ENCODE results near the gene QKI.
"Not testable (repeated sequence)": the region's sequence is repeated elsewhere in the genome, so short reads cannot be mapped to it uniquely, and the experiment has no call there.

The QKI gene

DNA sequence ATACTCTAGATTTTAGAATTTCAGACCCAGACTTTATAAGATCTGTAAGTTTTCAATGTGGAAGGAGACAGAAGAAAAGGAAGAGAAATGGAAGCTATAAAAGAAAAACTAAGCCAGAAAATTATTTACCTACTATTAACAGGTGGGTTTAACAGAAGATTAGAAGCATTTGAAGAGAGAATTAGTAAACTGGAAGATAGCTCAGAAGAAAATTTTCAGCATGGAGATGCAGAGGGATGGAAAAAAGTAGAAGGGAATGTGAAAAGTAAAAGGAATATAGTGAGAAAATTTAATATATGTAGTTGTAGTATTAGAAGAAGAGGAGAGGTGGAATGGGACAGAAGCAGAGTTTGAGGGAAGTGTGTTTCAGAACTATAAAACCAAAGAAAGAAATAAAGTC lies 56.1 kb downstream of the QKI start:
- Histone ChIP-seq H3K4me1 (ENCODE audit: control insufficient read depth in 1 of 2, insufficient read depth in 2 of 2, low read length in 2 of 2) (no peaks in the 10 kb centered on the region), H3K9me3 (ENCODE audit: control insufficient read depth in 1 of 2, low read length in 2 of 2) (peaks cover 0 to 2% of the 10 kb centered on the region in 2 donors), H3K4me3 (ENCODE audit: low read depth in 1 of 2, low read length in 2 of 2) (no peak overlapping the region), H3K27me3 (ENCODE audit: control insufficient read depth in 1 of 2, insufficient read depth in 2 of 2, low read length in 2 of 2) (no peaks in the 10 kb centered on the region), H3K36me3 (ENCODE audit: control insufficient read depth in 1 of 2, insufficient read depth in 2 of 2, low read length in 2 of 2) (no peaks in the 10 kb centered on the region), H3K27ac (ENCODE audit: low read depth, low read length) (no peak overlapping the region), H3K9ac (ENCODE audit: low read depth in 1 of 2, low read length in 2 of 2) (no peak overlapping the region)

DNA sequence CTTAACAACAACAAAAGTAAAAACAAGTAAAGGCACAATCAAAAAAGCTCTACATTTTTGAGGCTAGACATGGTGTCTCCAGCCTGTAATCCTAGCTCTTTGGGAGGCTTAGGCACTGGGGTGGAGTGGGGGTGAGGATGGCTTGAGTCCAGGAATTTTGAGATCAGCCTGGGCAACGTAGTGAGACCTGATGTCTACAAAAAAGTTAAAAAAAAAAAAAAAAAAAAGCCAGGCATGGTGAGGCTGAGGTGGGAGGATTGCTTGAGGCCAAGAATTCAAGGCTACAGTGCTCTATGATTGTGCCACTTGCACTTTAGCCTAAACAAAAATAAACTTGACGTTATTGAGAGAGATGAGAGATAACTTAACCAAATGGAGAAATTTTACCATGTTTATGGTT lies 60.1 kb downstream of the QKI start:
- Histone ChIP-seq H3K4me1 (ENCODE audit: control insufficient read depth in 1 of 2, insufficient read depth in 2 of 2, low read length in 2 of 2) (no peaks in the 10 kb centered on the region), H3K36me3 (ENCODE audit: control insufficient read depth in 1 of 2, insufficient read depth in 2 of 2, low read length in 2 of 2) (no peaks in the 10 kb centered on the region), H3K27ac (ENCODE audit: low read depth, low read length) (no peak overlapping the region), H3K9me3 (ENCODE audit: control insufficient read depth in 1 of 2, low read length in 2 of 2) (peaks cover 0 to 2% of the 10 kb centered on the region in 2 donors), H3K4me3 (ENCODE audit: low read depth in 1 of 2, low read length in 2 of 2) (no peak overlapping the region), H3K27me3 (ENCODE audit: control insufficient read depth in 1 of 2, insufficient read depth in 2 of 2, low read length in 2 of 2) (no peaks in the 10 kb centered on the region), H3K9ac (ENCODE audit: low read depth in 1 of 2, low read length in 2 of 2) (no peak overlapping the region)

GRCh38 chr6:163476946-163477345 lies 62.4 kb downstream of the QKI start:
- H3K4me3 ChIP-seq (ENCODE audit: low read depth in 1 of 2, low read length in 2 of 2); H3K36me3 ChIP-seq (ENCODE audit: control insufficient read depth in 1 of 2, insufficient read depth in 2 of 2, low read length in 2 of 2); H3K9ac ChIP-seq (ENCODE audit: low read depth in 1 of 2, low read length in 2 of 2); H3K27me3 ChIP-seq (ENCODE audit: control insufficient read depth in 1 of 2, insufficient read depth in 2 of 2, low read length in 2 of 2); H3K27ac ChIP-seq (ENCODE audit: low read depth, low read length); H3K4me1 ChIP-seq (ENCODE audit: control insufficient read depth in 1 of 2, insufficient read depth in 2 of 2, low read length in 2 of 2); H3K9me3 ChIP-seq (ENCODE audit: control insufficient read depth in 1 of 2, low read length in 2 of 2): not testable (repeated sequence)

GRCh38 chr6:163483107-163483506 lies 68.6 kb downstream of the QKI start:
- Histone ChIP-seq H3K27ac (ENCODE audit: low read depth, low read length) (no peak overlapping the region), H3K9ac (ENCODE audit: low read depth in 1 of 2, low read length in 2 of 2) (no peak overlapping the region), H3K9me3 (ENCODE audit: control insufficient read depth in 1 of 2, low read length in 2 of 2) (no peaks in the 10 kb centered on the region), H3K4me1 (ENCODE audit: control insufficient read depth in 1 of 2, insufficient read depth in 2 of 2, low read length in 2 of 2) (no peaks in the 10 kb centered on the region), H3K4me3 (ENCODE audit: low read depth in 1 of 2, low read length in 2 of 2) (no peak overlapping the region), H3K27me3 (ENCODE audit: control insufficient read depth in 1 of 2, insufficient read depth in 2 of 2, low read length in 2 of 2) (no peaks in the 10 kb centered on the region), H3K36me3 (ENCODE audit: control insufficient read depth in 1 of 2, insufficient read depth in 2 of 2, low read length in 2 of 2) (no peaks in the 10 kb centered on the region)

DNA sequence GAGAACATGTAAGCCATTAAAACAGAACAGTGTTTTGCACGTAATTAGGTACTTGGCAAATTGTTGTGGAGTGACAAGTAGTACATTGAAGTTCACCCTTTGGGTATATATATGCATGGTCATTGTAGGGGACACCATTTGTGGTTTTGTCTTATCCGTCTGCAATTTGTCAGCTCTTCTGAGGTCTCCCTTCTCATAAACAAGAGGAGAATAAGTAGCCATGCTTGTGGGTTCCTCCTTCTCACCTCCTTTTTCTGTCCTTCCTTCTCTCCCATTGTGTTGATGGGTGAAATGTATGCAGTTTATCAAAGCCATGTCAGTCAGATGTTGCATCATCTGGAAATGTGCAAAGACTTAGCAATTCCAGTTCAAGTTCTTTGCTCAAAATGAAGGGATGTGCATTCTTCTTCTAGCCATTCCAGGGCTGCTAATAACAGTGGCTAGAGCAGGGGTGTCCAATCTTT lies 70.9 kb downstream of the QKI start:
- Histone ChIP-seq H3K27ac (ENCODE audit: low read depth, low read length) (no peak overlapping the region), H3K27me3 (ENCODE audit: control insufficient read depth in 1 of 2, insufficient read depth in 2 of 2, low read length in 2 of 2) (no peaks in the 10 kb centered on the region), H3K9ac (ENCODE audit: low read depth in 1 of 2, low read length in 2 of 2) (no peak overlapping the region), H3K9me3 (ENCODE audit: control insufficient read depth in 1 of 2, low read length in 2 of 2) (no peaks in the 10 kb centered on the region), H3K36me3 (ENCODE audit: control insufficient read depth in 1 of 2, insufficient read depth in 2 of 2, low read length in 2 of 2) (no peaks in the 10 kb centered on the region), H3K4me1 (ENCODE audit: control insufficient read depth in 1 of 2, insufficient read depth in 2 of 2, low read length in 2 of 2) (no peaks in the 10 kb centered on the region), H3K4me3 (ENCODE audit: low read depth in 1 of 2, low read length in 2 of 2) (no peak overlapping the region)

DNA sequence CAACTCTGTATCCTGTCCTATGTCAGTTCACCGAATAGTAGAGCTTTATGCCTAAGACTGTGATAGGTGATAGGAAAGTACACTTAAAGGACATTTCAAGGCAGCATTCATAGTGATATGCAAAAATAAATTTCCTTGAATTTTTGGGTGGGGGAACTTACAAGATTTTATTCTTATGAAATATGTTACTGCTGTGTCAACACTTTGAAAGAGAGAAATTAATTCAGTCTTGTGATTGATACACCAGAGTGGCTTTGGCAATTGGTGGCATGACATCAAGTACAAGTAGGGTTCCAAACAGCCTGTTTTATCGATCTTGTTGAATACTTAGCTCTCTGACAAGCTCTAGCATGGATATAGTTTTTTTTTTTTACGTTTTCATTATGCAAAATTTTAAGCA lies 72.3 kb downstream of the QKI start:
- Histone ChIP-seq H3K9ac (ENCODE audit: low read depth in 1 of 2, low read length in 2 of 2) (no peak overlapping the region), H3K4me3 (ENCODE audit: low read depth in 1 of 2, low read length in 2 of 2) (no peak overlapping the region), H3K9me3 (ENCODE audit: control insufficient read depth in 1 of 2, low read length in 2 of 2) (no peaks in the 10 kb centered on the region), H3K36me3 (ENCODE audit: control insufficient read depth in 1 of 2, insufficient read depth in 2 of 2, low read length in 2 of 2) (no peaks in the 10 kb centered on the region), H3K27me3 (ENCODE audit: control insufficient read depth in 1 of 2, insufficient read depth in 2 of 2, low read length in 2 of 2) (no peaks in the 10 kb centered on the region), H3K4me1 (ENCODE audit: control insufficient read depth in 1 of 2, insufficient read depth in 2 of 2, low read length in 2 of 2) (no peaks in the 10 kb centered on the region), H3K27ac (ENCODE audit: low read depth, low read length) (no peak overlapping the region)

- Histone ChIP-seq H3K27ac (ENCODE audit: low read depth, low read length) (no peak overlapping the region), H3K4me1 (ENCODE audit: control insufficient read depth in 1 of 2, insufficient read depth in 2 of 2, low read length in 2 of 2) (no peaks in the 10 kb centered on the region)
These were observed 73.1 kb downstream of the QKI start for GRCh38 chr6:163487606-163488005.

DNA sequence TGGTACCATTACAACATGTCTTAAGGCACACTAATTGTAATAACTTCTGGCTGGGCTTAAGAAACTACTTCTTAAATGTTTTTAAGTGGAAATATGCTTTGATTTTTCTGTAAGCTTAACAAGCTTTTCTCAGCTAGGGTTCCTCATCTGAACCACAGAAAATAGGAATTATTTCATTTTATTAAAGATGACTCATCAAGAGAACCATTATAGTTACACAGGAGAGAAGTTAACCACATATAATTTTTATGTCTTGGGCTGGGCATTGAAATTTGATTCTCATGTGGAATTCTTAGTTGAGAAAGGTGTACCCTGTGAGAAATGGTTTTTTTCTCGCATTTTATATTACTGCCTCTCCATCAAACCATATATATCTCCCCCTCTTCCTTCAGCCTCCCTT lies 75.1 kb downstream of the QKI start:
- no peaks in the 10 kb centered on the region for H3K4me1 ChIP-seq (ENCODE audit: control insufficient read depth in 1 of 2, insufficient read depth in 2 of 2, low read length in 2 of 2)
- H3K9me3 ChIP-seq (ENCODE audit: control insufficient read depth in 1 of 2, low read length in 2 of 2), result no peaks in the 10 kb centered on the region
- H3K4me3 ChIP-seq (ENCODE audit: low read depth in 1 of 2, low read length in 2 of 2), result no peak overlapping the region
- H3K27ac ChIP-seq (ENCODE audit: low read depth, low read length), result no peak overlapping the region
- H3K36me3 ChIP-seq (ENCODE audit: control insufficient read depth in 1 of 2, insufficient read depth in 2 of 2, low read length in 2 of 2), result no peaks in the 10 kb centered on the region
- no peaks in the 10 kb centered on the region for H3K27me3 ChIP-seq (ENCODE audit: control insufficient read depth in 1 of 2, insufficient read depth in 2 of 2, low read length in 2 of 2)
- no peak overlapping the region for H3K9ac ChIP-seq (ENCODE audit: low read depth in 1 of 2, low read length in 2 of 2)

More at GRCh38 chr6:163487606-163488005, 73.1 kb downstream of the QKI start:
- Histone ChIP-seq H3K36me3 (ENCODE audit: control insufficient read depth in 1 of 2, insufficient read depth in 2 of 2, low read length in 2 of 2) (no peaks in the 10 kb centered on the region), H3K4me3 (ENCODE audit: low read depth in 1 of 2, low read length in 2 of 2) (no peak overlapping the region), H3K9me3 (ENCODE audit: control insufficient read depth in 1 of 2, low read length in 2 of 2) (no peaks in the 10 kb centered on the region), H3K27me3 (ENCODE audit: control insufficient read depth in 1 of 2, insufficient read depth in 2 of 2, low read length in 2 of 2) (no peaks in the 10 kb centered on the region), H3K9ac (ENCODE audit: low read depth in 1 of 2, low read length in 2 of 2) (no peak overlapping the region)

DNA sequence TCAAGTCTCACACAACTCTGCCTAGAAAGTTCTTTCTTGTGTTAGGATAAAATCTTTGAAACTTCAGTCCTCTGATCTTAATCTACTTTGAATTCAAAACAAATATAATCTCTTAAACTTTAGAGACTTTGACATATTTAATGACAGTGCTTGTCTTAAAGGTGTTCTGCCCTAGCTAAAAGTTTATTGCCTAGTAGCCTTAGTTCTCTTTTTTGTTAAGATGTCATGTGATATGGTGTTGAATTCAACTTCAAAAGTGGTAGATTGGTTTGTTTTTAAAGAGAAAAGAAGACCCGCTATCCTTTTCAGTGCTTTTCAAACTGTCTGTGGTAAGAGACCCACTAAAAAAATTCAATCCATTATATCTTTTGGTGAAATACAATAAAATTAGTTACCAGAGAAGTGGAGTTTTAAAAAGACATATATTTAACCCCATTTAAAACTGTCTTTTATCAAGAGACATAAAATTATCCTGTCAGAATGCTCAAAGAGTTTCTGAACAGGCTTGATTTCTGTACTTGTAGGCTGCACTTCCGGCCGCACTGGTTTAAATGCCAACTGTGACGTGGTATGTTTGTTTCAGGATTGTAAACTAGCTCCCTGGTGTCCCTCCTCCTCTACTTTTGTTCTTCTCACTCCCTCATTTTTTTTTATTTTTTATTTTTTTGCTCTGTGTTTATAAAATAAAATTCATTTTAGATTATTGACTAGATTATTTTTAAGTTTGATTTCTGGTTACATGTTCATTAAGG lies 76.5 kb downstream of the QKI start:
- no peaks in the 10 kb centered on the region for H3K9me3 ChIP-seq (ENCODE audit: control insufficient read depth in 1 of 2, low read length in 2 of 2)
- H3K4me1 ChIP-seq (ENCODE audit: control insufficient read depth in 1 of 2, insufficient read depth in 2 of 2, low read length in 2 of 2), result no peaks in the 10 kb centered on the region
- H3K27ac ChIP-seq (ENCODE audit: low read depth, low read length), result no peak overlapping the region
- no peaks in the 10 kb centered on the region for H3K27me3 ChIP-seq (ENCODE audit: control insufficient read depth in 1 of 2, insufficient read depth in 2 of 2, low read length in 2 of 2)
- no peak overlapping the region for H3K9ac ChIP-seq (ENCODE audit: low read depth in 1 of 2, low read length in 2 of 2)
- H3K4me3 ChIP-seq (ENCODE audit: low read depth in 1 of 2, low read length in 2 of 2), result no peak overlapping the region
- no peaks in the 10 kb centered on the region for H3K36me3 ChIP-seq (ENCODE audit: control insufficient read depth in 1 of 2, insufficient read depth in 2 of 2, low read length in 2 of 2)

- Histone ChIP-seq H3K27ac (ENCODE audit: low read depth, low read length) (no peak overlapping the region), H3K36me3 (ENCODE audit: control insufficient read depth in 1 of 2, insufficient read depth in 2 of 2, low read length in 2 of 2) (no peaks in the 10 kb centered on the region), H3K27me3 (ENCODE audit: control insufficient read depth in 1 of 2, insufficient read depth in 2 of 2, low read length in 2 of 2) (no peaks in the 10 kb centered on the region), H3K9me3 (ENCODE audit: control insufficient read depth in 1 of 2, low read length in 2 of 2) (no peaks in the 10 kb centered on the region), H3K4me3 (ENCODE audit: low read depth in 1 of 2, low read length in 2 of 2) (no peak overlapping the region), H3K4me1 (ENCODE audit: control insufficient read depth in 1 of 2, insufficient read depth in 2 of 2, low read length in 2 of 2) (no peaks in the 10 kb centered on the region), H3K9ac (ENCODE audit: low read depth in 1 of 2, low read length in 2 of 2) (no peak overlapping the region)
These were observed 77.3 kb downstream of the QKI start for GRCh38 chr6:163491737-163492300.
